Stimulated activated CD8-positive, alpha-beta memory T cell treated with anti-CD3 and anti-CD28 coated beads, Interleukin-12 subunit alpha, Interleukin-12 subunit beta, amount 100 ng/mL, for 4 hours (primary cell): ENCODE data around the gene MKRN3.

Source experiments
- DNase-seq: peaks from one replicate; pipeline ENCODE4 v3.0.0-alpha.2; 2020; ENCODE audit warnings: low read depth

Gene MKRN3

GRCh38 chr15:23565395-23566070 lies at the start of gene MKRN3:
MKRN3 (plus strand) TSS chr15:23565674; CDS start chr15:23565783, 109 bp downstream.
- peak; percentile 0 for DNase-seq

GRCh38 chr15:23516866-23517265 lies 48.6 kb upstream of the MKRN3 start:
- DNase-seq, result no peak

DNA sequence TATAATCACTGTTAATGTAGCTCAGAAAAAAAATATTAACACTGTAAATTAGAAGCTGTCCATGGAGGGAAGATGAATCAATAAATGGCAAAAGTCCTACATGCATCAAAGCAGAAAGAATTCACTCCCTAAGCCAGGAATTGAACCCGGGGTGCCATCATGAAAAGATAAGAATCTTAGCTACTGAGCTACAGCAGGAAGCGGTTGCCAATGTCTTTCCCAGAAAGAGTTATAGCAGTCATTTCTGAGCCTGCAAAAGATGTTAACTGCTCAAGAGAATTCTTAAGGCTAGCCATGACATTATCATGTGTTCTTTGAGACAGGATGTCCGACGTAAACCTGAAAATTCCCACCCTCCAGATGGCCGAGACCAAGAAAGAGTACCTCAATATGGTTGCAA lies 47.4 kb upstream of the MKRN3 start:
- DNase-seq, result no peak

DNA sequence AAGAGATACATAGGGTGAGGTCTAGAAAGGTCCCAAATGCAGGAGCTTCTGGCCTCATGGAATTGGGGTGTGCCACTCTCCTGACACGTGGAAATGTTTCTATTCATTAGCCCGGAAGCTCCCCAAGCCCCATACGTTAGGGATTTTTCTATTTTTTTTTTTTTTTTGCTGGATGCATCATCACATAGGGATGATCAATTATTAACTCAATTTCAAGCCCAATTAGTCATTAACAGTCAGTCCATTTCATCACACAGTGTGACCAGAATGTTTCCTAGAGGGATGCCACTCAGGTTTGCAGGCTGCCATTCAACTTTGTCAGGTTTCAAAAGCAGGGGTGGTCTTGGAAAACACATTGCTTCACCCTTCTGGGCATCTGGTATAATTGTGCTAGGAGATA lies 40.7 kb upstream of the MKRN3 start:
- DNase-seq, result no peak

- no peak for DNase-seq
Measured at GRCh38 chr15:23529891-23530290, 35.6 kb upstream of the MKRN3 start.

DNA sequence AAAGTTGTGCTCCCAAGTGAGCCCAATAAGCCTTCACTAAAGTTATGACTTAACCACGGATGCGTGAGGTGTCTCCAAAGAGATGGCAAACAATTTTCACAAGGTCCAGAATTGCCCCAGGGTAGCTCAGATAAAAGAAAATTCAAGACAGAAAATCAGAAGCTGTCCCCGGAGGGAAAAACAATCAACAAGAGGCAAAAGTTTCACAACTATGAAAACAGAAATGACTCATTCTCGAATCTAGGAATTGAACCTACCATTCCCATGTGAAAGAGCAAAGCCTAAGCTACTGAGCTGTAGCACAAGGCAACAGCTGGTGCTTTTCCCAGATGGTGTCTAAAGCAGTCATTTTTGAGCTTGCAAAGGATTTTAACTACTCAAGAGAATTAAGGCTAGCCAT lies 33.5 kb upstream of the MKRN3 start:
- DNase-seq, result no peak

GRCh38 chr15:23536659-23537058 lies 28.8 kb upstream of the MKRN3 start:
- no peak for DNase-seq

- DNase-seq, result no peak
Measured at GRCh38 chr15:23538648-23539047, 26.8 kb upstream of the MKRN3 start.

- DNase-seq, result no peak
Measured at GRCh38 chr15:23539892-23540291, 25.6 kb upstream of the MKRN3 start.

DNA sequence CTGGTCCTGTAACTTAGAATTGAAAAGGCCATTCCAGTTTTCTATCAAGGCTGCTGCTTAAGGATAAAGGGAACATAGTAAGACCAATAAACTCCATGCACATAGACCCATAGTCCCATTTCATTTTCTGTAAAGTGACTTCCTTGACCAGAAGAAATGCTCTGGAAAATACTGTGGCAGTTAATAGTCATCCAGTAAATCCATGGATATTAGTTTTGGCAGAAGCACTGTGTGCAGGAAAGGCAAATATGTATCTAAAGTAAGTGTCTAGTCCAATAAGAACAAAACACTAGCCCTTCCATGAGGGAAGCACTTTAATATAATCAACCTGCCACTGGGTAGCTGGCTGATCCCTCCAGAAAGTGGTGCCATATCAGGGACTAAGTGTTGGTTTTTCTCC lies 19.3 kb upstream of the MKRN3 start:
- no peak for DNase-seq

GRCh38 chr15:23548071-23548470 lies 17.4 kb upstream of the MKRN3 start:
- DNase-seq, result no peak

DNA sequence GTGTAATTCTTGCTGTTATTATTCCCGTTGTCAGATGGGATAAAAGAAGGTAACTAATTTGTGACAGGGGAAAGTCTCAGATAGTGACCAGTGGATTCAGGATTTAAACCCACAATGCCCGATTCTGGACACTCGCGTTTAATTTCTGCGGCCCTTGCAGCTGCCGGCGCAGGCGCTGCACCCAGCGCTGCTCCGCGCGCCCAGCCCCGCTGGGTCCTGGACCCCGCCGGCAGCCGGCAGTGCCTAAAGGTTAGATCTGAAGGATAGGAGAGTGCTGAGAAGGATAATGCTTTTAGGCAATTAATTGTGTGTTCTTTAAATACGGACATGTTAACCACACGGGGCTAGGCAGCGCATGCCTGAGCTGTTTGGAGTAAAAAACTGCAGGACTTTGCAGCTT lies 3.6 kb upstream of the MKRN3 start:
- no peak for DNase-seq

- DNase-seq, result no peak
Measured at GRCh38 chr15:23564821-23565394, 566 bp upstream of the MKRN3 start.

- DNase-seq, result peak; percentile 1
Measured at GRCh38 chr15:23566071-23566554, 639 bp downstream of the MKRN3 start.

GRCh38 chr15:23566651-23567050 lies 1.2 kb downstream of the MKRN3 start:
- no peak for DNase-seq

GRCh38 chr15:23567921-23568320 lies 2.4 kb downstream of the MKRN3 start:
- no peak for DNase-seq

DNA sequence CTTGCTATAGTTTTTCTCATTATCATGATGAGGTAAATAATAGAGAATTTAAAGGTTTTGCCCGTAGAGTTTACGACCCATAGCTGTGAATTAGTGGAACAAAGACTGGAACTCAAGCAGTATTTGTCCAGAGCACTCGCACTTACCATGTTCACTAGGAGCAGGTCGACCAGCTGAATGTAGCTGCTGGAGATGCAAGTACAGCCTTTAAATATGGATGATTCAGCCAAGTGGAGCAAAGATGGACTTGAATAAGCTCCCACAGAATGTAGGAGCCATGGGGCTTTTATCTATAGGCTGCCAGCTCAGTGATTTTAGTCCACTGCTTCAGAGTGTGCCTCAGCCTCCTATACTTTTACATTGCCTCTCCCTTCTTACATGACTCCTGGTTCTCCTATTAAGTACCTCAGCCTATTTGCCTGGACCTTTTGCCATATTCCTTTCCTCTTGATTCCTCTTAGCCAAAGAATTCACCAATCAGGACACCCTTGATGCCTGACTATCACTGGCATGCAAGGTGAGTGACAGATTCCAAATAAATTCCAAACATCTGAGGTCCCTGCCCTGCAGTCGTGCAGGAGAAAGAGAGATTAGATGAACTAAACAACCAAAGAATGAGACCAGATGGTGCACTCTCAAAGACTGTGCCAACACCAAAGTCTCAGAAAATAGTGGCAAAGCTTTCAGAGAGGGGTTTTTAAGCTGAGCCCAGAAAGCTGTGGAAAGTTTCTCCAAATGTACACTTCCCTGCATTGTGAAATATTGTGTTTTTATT lies 3.9 kb downstream of the MKRN3 start:
- no peak for DNase-seq

GRCh38 chr15:23570486-23570885 lies 5.0 kb downstream of the MKRN3 start:
- DNase-seq, result no peak

GRCh38 chr15:23572844-23573243 lies 7.4 kb downstream of the MKRN3 start:
- DNase-seq, result no peak

DNA sequence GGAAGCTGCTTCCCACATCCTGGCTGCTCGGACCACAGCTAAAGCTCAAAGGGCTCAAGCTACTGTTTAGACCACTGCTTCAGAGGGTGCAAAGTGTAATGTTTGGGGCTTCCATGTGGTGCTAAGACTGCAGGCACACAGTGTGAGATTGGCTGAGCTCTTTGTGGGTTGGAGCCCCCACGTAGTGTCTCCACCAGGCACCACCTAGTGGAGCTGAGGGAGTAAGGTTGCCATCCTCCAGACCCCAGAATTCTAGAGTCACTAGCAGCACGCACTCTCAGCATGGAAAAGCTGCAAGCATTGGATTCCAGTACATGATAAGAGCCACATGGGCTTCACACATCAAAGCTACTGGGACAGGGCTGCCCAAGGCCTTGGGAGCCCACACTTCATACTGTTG lies 9.3 kb downstream of the MKRN3 start:
- DNase-seq, result no peak

DNA sequence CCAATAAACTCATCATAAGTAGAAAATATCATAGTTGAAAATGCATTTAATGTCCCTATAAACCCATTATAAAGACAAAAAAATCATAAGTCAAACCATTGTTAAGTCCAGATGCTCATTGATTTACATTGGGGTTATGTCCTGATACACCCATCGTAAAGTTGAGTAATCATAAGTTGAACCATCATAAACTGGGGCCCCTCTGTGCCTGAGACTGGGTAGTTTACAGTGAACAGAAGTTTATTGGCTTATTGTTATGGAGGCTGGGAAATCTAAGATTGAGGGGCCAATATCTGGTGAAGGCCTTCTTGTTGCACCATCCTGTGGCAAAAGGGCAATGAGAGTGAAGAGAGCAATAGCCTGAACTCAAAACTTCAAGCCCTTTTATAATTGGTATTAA lies 10.6 kb downstream of the MKRN3 start:
- DNase-seq, result no peak

DNA sequence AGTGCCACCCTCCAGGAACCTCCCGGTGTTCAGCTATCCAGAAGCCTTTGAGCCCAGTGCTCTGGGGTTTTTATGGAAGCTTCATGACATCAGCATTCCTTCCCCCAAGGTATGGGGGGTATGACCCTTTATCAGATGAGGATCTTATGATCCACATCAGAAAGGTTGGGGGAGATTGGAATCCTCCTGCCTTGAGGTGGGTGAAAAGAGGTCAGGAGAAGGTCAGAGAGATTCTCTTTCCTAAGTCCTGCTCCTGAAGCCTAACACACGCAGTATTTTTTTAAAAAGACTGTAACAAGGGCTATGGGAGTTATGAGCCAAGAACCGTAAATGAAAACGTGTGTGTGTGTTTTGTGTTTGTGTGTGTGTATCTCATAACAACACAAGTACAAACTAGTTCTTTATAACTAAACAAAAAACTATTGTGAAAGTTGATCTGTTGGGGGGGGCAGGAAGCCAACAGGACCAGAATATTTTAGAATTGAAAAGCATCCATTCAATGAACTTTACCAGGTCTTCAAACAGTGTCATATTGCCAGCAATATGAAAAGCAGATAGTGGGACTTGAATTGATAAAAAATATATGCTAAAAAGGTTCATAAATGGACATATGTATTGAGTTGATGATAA lies 13.2 kb downstream of the MKRN3 start:
- DNase-seq, result no peak

DNA sequence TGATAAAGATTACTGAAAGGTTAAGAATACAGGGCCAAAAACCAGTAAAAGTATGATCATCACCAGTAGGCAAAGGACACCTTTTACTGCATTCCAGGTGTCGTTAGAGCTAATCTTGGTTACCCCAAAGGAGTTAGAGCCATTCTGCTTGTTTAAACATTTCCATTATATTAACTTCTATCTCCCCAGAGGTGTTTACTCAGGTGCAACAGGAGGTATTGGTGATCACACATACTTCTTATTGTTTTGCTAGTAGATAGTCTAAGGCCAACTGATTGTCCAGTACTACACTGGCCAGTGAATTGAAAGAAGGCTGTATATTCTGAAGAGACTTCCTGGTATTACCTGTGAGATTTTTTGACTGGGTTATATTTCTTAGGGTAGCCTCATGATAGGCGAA lies 22.8 kb downstream of the MKRN3 start:
- no peak for DNase-seq
